Astrocyte (in vitro differentiated cells and primary cell): ENCODE measurements around the gene LAMB4. TPM values are rescaled to one million over a fixed set of nuclear protein-coding genes. Genes with fewer than 3 reads are reported as not detected.

Experiments used
- DNase-seq: peaks from one replicate; pipeline ENCODE4 v3.0.0-alpha.2; 2010; ENCODE audit warnings: low read depth
- FAIRE-seq: peaks from 2 replicates; lab custom pipeline; 2011; peaks lifted over from hg19 to GRCh38; lab: Jason Lieb, UNC
- H2AFZ ChIP-seq: 2 replicates; pipeline ENCODE4 v1.6.0; 2012; ENCODE audit warnings: low read depth, low read length, inconsistent platforms
- H3K27ac ChIP-seq: 2 replicates; pipeline ENCODE4 v1.5.1; 2011; ENCODE audit warnings: low read depth, low read length, inconsistent platforms
- H3K27me3 ChIP-seq: 2 replicates; pipeline ENCODE4 v1.6.0; 2011; ENCODE audit warnings: low read length, inconsistent platforms; ENCODE audit not compliant: insufficient read depth
- H3K36me3 ChIP-seq: 2 replicates; pipeline ENCODE4 v1.5.1; 2011; ENCODE audit warnings: low read length, inconsistent platforms; ENCODE audit not compliant: insufficient read depth
- H3K4me1 ChIP-seq: 2 replicates; pipeline ENCODE4 v1.5.1; 2011; ENCODE audit warnings: low read length, inconsistent platforms; ENCODE audit not compliant: insufficient read depth
- H3K4me2 ChIP-seq: 2 replicates; pipeline ENCODE4 v1.6.0; 2012; ENCODE audit warnings: low read length, inconsistent platforms
- H3K4me3 ChIP-seq: 2 replicates; pipeline ENCODE4 v1.5.1; 2011; ENCODE audit warnings: low read depth, mild to moderate bottlenecking, low read length, inconsistent platforms; ENCODE audit not compliant: insufficient read depth
- H3K79me2 ChIP-seq: 2 replicates; pipeline ENCODE4 v1.6.0; 2012; ENCODE audit warnings: mild to moderate bottlenecking, low read length, inconsistent platforms; ENCODE audit not compliant: insufficient read depth
- H3K9ac ChIP-seq: 2 replicates; pipeline ENCODE4 v1.6.0; 2012; ENCODE audit warnings: mild to moderate bottlenecking, low read length, inconsistent platforms
- H3K9me3 ChIP-seq: 2 replicates; pipeline ENCODE4 v1.5.1; 2012; ENCODE audit warnings: low read depth, mild to moderate bottlenecking, low read length, inconsistent platforms; ENCODE audit not compliant: insufficient read depth
- H4K20me1 ChIP-seq: 2 replicates; pipeline ENCODE4 v1.6.0; 2012; ENCODE audit warnings: low read length, inconsistent platforms; ENCODE audit not compliant: insufficient read depth
- H3K27ac Mint-ChIP-seq: one replicate; pipeline ENCODE4 v1.8.0; 2021; ENCODE audit warnings: mild to moderate bottlenecking, mixed read lengths; ENCODE audit not compliant: unreplicated experiment
- H3K27me3 Mint-ChIP-seq: one replicate; pipeline ENCODE4 v1.8.0; 2021; ENCODE audit warnings: low read depth, mixed read lengths; ENCODE audit not compliant: unreplicated experiment
- H3K36me3 Mint-ChIP-seq: one replicate; pipeline ENCODE4 v1.8.0; 2021; ENCODE audit warnings: low read depth, mixed read lengths; ENCODE audit not compliant: unreplicated experiment
- H3K4me1 Mint-ChIP-seq: one replicate; pipeline ENCODE4 v1.8.0; 2021; ENCODE audit warnings: low read depth, mixed read lengths; ENCODE audit not compliant: unreplicated experiment
- H3K4me3 Mint-ChIP-seq: one replicate; pipeline ENCODE4 v1.8.0; 2021; ENCODE audit warnings: mild to moderate bottlenecking, moderate library complexity, mixed read lengths; ENCODE audit not compliant: unreplicated experiment
- H3K9me3 Mint-ChIP-seq: one replicate; pipeline ENCODE4 v1.8.0; 2021; ENCODE audit warnings: mild to moderate bottlenecking, mixed read lengths; ENCODE audit not compliant: unreplicated experiment
- EZH2 ChIP-seq: IDR thresholded peaks from 2 replicates; pipeline ENCODE4 v1.6.1; 2012; ENCODE audit warnings: mild to moderate bottlenecking, low read length, inconsistent platforms; ENCODE audit not compliant: insufficient read depth
- total RNA-seq: library from RNA; stranded (reverse); gene quantifications from 2 replicates; pipeline ENCODE4 v1.2.1, GENCODE V29; 2021
- TF ChIP-seq, protein P1 (sequence below): IDR thresholded peaks from 2 replicates; pipeline ENCODE4 v1.5.1; 2011; ENCODE audit warnings: low read depth, mild to moderate bottlenecking, inconsistent platforms, low read length, moderate library complexity; ENCODE audit not compliant: insufficient read depth

The LAMB4 gene
- total RNA-seq, 1 donor from 2014 or later = 0.16 TPM

DNA sequence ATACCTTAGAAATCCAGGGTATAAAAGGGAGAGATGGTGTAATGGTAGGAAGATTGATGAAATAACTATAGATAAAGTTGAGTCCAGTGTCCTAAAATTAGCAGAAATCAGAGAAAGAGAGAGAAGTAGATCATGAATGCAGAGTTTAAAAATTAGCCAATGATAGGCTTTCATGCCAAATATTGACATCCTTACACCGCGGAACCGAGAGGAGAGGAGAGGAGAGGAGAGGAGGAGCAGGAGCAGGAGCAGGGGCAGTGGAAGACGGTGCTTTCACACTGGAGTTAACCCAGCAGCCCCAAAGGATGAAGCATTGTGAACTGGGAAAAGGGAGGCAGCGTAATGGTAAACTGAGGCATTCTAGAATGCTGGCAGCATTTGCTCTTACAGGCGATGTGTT, 34.2 kb upstream of the LAMB4 start:
- FAIRE-seq = no peak
- H3K9me3 ChIP-seq = no peaks in the 10 kb centered on the region
- H3K4me1 ChIP-seq = peaks cover 2% of the 10 kb centered on the region
- H3K27me3 ChIP-seq = no peaks in the 10 kb centered on the region
- Mint-ChIP-seq H3K27me3 (no peaks in the 10 kb centered on the region), H3K4me1 (no peaks in the 10 kb centered on the region), H3K4me3 (no peak overlapping the region), H3K36me3 (no peaks in the 10 kb centered on the region), H3K9me3 (no peaks in the 10 kb centered on the region), H3K27ac (no peak overlapping the region)
- no peaks in the 10 kb centered on the region for H3K79me2 ChIP-seq
- H3K36me3 ChIP-seq = no peaks in the 10 kb centered on the region
- TF ChIP-seq, protein P1, sequence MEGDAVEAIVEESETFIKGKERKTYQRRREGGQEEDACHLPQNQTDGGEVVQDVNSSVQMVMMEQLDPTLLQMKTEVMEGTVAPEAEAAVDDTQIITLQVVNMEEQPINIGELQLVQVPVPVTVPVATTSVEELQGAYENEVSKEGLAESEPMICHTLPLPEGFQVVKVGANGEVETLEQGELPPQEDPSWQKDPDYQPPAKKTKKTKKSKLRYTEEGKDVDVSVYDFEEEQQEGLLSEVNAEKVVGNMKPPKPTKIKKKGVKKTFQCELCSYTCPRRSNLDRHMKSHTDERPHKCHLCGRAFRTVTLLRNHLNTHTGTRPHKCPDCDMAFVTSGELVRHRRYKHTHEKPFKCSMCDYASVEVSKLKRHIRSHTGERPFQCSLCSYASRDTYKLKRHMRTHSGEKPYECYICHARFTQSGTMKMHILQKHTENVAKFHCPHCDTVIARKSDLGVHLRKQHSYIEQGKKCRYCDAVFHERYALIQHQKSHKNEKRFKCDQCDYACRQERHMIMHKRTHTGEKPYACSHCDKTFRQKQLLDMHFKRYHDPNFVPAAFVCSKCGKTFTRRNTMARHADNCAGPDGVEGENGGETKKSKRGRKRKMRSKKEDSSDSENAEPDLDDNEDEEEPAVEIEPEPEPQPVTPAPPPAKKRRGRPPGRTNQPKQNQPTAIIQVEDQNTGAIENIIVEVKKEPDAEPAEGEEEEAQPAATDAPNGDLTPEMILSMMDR = no peak
- no peak for TF ChIP-seq EZH2
- H3K27ac ChIP-seq = no peak overlapping the region
- no peak overlapping the region for H3K4me3 ChIP-seq
- H2AFZ ChIP-seq = no peak overlapping the region
- no peaks in the 10 kb centered on the region for H4K20me1 ChIP-seq
- no peak overlapping the region for H3K4me2 ChIP-seq
- no peak overlapping the region for H3K9ac ChIP-seq
- DNase-seq = no peak

DNA sequence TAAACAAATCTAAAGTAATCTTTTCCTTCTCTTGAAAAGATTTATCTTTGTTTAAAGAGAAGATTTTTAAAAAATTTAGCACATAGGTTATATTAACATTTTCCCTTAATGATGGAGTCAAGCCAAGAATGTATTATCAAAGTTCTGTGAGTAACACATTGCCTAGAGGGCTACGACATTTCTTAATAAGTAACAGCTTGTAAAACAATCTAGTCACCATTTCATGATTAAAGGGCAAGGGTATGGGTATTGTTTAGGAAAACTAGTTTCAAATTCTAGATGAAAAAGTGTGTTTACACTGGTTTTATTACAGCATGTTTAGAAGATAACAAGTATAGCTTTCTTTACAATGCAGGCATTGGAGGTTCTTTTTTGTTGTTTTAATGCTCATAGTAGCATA, 28.6 kb upstream of the LAMB4 start:
- Histone ChIP-seq H4K20me1 (no peaks in the 10 kb centered on the region), H3K4me1 (no peaks in the 10 kb centered on the region), H3K27ac (no peak overlapping the region), H3K36me3 (no peaks in the 10 kb centered on the region), H3K4me2 (no peak overlapping the region), H3K9ac (no peak overlapping the region), H3K79me2 (no peaks in the 10 kb centered on the region), H2AFZ (no peak overlapping the region), H3K4me3 (no peak overlapping the region), H3K27me3 (no peaks in the 10 kb centered on the region), H3K9me3 (no peaks in the 10 kb centered on the region)
- FAIRE-seq = peak; percentile 5
- DNase-seq = no peak
- H3K4me1 Mint-ChIP-seq = no peaks in the 10 kb centered on the region
- H3K27me3 Mint-ChIP-seq = no peaks in the 10 kb centered on the region
- no peak for TF ChIP-seq EZH2
- TF ChIP-seq, protein P1 = no peak
- no peaks in the 10 kb centered on the region for H3K9me3 Mint-ChIP-seq
- no peaks in the 10 kb centered on the region for H3K36me3 Mint-ChIP-seq
- no peak overlapping the region for H3K4me3 Mint-ChIP-seq
- H3K27ac Mint-ChIP-seq = no peak overlapping the region

- H3K9me3 Mint-ChIP-seq = no peaks in the 10 kb centered on the region
- no peak for DNase-seq
These were observed 27.6 kb upstream of the LAMB4 start for GRCh38 chr7:108157606-108158335.

More at GRCh38 chr7:108157606-108158335, 27.6 kb upstream of the LAMB4 start:
- Mint-ChIP-seq H3K27ac (no peak overlapping the region), H3K27me3 (no peaks in the 10 kb centered on the region), H3K36me3 (no peaks in the 10 kb centered on the region), H3K4me3 (no peak overlapping the region), H3K4me1 (no peaks in the 10 kb centered on the region)
- no peak overlapping the region for H3K27ac ChIP-seq
- TF ChIP-seq, protein P1 = no peak
- TF ChIP-seq EZH2 = no peak
- H3K4me2 ChIP-seq = no peak overlapping the region
- no peak for FAIRE-seq
- H3K79me2 ChIP-seq = no peaks in the 10 kb centered on the region
- no peaks in the 10 kb centered on the region for H3K4me1 ChIP-seq
- H3K9ac ChIP-seq = no peak overlapping the region
- H2AFZ ChIP-seq = no peak overlapping the region
- H3K4me3 ChIP-seq = no peak overlapping the region
- no peaks in the 10 kb centered on the region for H4K20me1 ChIP-seq
- no peaks in the 10 kb centered on the region for H3K27me3 ChIP-seq
- no peaks in the 10 kb centered on the region for H3K9me3 ChIP-seq
- no peaks in the 10 kb centered on the region for H3K36me3 ChIP-seq
